ENCODE measurements around the gene ATRX.
A peak's percentile ranks its signal among the peaks of the same experiment; 100 is the strongest.
"Not testable (repeated sequence)": the region's sequence is repeated elsewhere in the genome, so short reads cannot be mapped to it uniquely, and the experiment has no call there.

The ATRX gene

DNA sequence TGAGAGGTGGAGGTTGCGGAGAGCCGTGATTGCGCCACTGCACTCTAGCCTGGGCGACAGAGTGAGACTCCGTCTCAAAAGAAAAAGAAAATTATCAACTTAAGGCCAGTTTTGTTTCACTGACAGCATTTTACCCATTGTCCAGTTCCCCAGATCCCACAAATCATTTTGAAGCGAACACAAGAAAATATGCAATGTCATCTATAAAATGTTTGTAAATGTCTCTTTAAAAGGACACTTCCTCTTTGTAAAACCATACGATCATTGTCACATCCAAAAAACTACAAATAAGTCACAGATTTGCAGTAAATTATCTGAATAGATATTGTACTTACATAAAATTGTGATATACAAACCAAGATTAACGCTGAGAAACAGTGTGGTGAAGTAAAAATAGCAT, 147.6 kb downstream of the ATRX start:
- POLR2A ChIA-PET (ENCODE audit: low non-redundant PET): no interaction called here
- no peak for TF ChIP-seq CTCF (conservative IDR thresholded peaks at IDR 0.05; ENCODE audit: low read depth)
- CTCF ChIA-PET: no interaction called here
- H3K27ac ChIP-seq: no peak overlapping the region
- DNase-seq (ENCODE audit: low spot score): no peak

GRCh38 chrX:77635373-77635772, 150.6 kb downstream of the ATRX start:
- no peak for DNase-seq (ENCODE audit: low spot score)
- CTCF ChIA-PET: no interaction called here
- H3K27ac ChIP-seq: no peak overlapping the region
- POLR2A ChIA-PET (ENCODE audit: low non-redundant PET): no interaction called here
- no peak for TF ChIP-seq CTCF (conservative IDR thresholded peaks at IDR 0.05; ENCODE audit: low read depth)

GRCh38 chrX:77628294-77629025, 157.6 kb downstream of the ATRX start:
- H3K27ac ChIP-seq: no peak overlapping the region
- ChIA-PET POLR2A (ENCODE audit: low non-redundant PET) (no interaction called here), CTCF (no interaction called here)
- DNase-seq (ENCODE audit: low spot score): no peak
- TF ChIP-seq CTCF (conservative IDR thresholded peaks at IDR 0.05; ENCODE audit: low read depth): no peak

DNA sequence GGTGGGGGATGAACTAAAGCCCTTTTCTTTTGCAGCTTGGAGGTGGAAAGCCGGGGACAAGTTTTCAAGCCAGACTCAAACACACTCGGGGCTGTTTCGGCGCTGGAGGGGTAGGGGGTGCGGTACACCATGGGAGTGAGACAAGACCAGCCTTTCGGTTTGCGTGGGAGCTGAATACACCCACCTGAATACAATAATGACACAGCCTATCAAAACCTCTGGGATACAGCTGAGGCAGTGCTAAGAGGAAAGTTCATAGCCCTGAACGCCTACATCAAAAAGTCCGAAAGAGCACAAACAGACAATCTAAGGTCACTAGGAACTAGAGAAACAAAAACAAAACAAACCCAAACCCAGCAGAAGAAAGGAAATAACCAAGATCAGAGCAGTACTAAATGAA, 163.3 kb downstream of the ATRX start:
- no peak overlapping the region for H3K27ac ChIP-seq
- ChIA-PET CTCF (no interaction called here), POLR2A (ENCODE audit: low non-redundant PET) (no interaction called here)
- TF ChIP-seq CTCF (conservative IDR thresholded peaks at IDR 0.05; ENCODE audit: low read depth): no peak
- no peak for DNase-seq (ENCODE audit: low spot score)

DNA sequence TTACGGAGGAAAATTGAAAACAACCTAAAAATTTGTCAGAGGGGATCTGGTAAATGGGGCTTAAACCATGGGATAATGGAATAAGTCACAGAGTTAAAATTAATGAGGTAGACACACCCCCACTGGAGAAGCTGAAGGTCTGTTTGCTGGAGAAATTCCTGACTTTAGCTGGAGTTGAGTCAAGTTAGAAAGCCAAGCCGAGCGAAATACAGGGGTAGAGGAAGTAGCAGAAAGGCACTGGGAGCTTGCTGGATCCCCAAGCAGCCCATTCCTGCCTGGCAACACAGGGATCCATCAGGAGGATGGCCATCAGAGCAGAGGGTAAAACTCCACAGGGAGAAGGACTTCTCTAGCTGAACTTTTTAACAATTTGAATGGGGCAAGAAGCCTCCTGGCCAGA, 163.8 kb downstream of the ATRX start:
- POLR2A ChIA-PET (ENCODE audit: low non-redundant PET): no interaction called here
- DNase-seq (ENCODE audit: low spot score): no peak
- CTCF ChIA-PET: no interaction called here
- no peak overlapping the region for H3K27ac ChIP-seq
- TF ChIP-seq CTCF (conservative IDR thresholded peaks at IDR 0.05; ENCODE audit: low read depth): no peak

DNA sequence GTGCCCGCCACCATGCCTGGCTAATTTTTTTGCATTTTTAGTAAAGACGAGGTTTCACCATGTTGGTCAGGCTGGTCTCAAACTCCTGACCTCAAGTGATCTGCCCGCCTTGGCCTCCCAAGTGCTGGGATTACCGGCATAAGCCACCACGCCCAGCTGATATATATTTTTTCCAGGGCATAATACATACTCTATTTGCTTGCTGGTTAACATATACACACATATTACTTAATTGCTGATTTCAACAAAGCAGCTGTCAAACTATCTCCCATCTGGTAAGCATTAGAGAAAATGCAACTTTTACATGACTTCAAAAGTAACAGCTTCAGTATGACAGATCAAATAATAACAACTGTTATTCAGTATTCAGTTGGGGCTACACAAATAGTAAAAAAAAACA, 164.6 kb downstream of the ATRX start:
- POLR2A ChIA-PET (ENCODE audit: low non-redundant PET); H3K27ac ChIP-seq; DNase-seq (ENCODE audit: low spot score): not testable (repeated sequence)
- CTCF ChIA-PET: interaction anchor here (0.9 kb wide), 1 partner anchor 1343 kb away, joined by 3 read pairs; no protein-coding TSS in a partner anchor

- peak; percentile 4 for DNase-seq (ENCODE audit: low spot score)
- no peak for TF ChIP-seq CTCF (conservative IDR thresholded peaks at IDR 0.05; ENCODE audit: low read depth)
- H3K27ac ChIP-seq: no peak overlapping the region
- ChIA-PET CTCF (no interaction called here), POLR2A (ENCODE audit: low non-redundant PET) (no interaction called here)
These were observed 168.8 kb downstream of the ATRX start for GRCh38 chrX:77617206-77617605.

Data from RWPE1 (cell line).